Activated CD4-positive, alpha-beta T cell treated with anti-CD3 and anti-CD28 coated beads, Interleukin-2, amount 10 ng/mL, durations not matched to agents 7 days and 5 days (primary cell): ENCODE data around the gene PRKAR1B. TPM values are rescaled to one million over a fixed set of nuclear protein-coding genes. Genes with fewer than 3 reads are reported as not detected.
"Not testable (repeated sequence)": the region's sequence is repeated elsewhere in the genome, so short reads cannot be mapped to it uniquely, and the experiment has no call there.

Experiments used
- CTCF ChIA-PET: fragments of 350-600 bp; sonication (Branson Sonifier 250); formaldehyde crosslinking; loops from one replicate; lab custom pipeline; 2021; ENCODE audit warnings: antibody characterized with exemption; lab: Charles Lee
- POLR2A ChIA-PET: fragments of 350-600 bp; sonication (Branson Sonifier 250); formaldehyde crosslinking; loops from one replicate; lab custom pipeline; 2021; ENCODE audit warnings: antibody characterized with exemption; lab: Charles Lee
- DNase-seq: peaks from one replicate; pipeline ENCODE4 v3.0.0-alpha.2; 2020
- H3K27ac Mint-ChIP-seq: one replicate; pipeline ENCODE4 v1.8.0; 2021; ENCODE audit warnings: mild to moderate bottlenecking, moderate library complexity, mixed read lengths
- H3K27me3 Mint-ChIP-seq: one replicate; pipeline ENCODE4 v1.8.0; 2021; ENCODE audit warnings: mixed read lengths
- H3K36me3 Mint-ChIP-seq: one replicate; pipeline ENCODE4 v1.8.0; 2021; ENCODE audit warnings: low read depth, mixed read lengths
- H3K4me1 Mint-ChIP-seq: one replicate; pipeline ENCODE4 v1.8.0; 2021; ENCODE audit warnings: mixed read lengths
- H3K4me3 Mint-ChIP-seq: one replicate; pipeline ENCODE4 v1.8.0; 2021; ENCODE audit warnings: mild to moderate bottlenecking, moderate library complexity, mixed read lengths
- H3K9me3 Mint-ChIP-seq: one replicate; pipeline ENCODE4 v1.8.0; 2021; ENCODE audit warnings: mixed read lengths
- total RNA-seq, 2 experiments: library from RNA; stranded (reverse); gene quantifications; one replicate each; pipeline ENCODE4 v1.2.3, GENCODE V29; 2021

The PRKAR1B gene
- total RNA-seq, 2 experiments from 2014 or later, result 29.8 to 32.5 TPM

DNA sequence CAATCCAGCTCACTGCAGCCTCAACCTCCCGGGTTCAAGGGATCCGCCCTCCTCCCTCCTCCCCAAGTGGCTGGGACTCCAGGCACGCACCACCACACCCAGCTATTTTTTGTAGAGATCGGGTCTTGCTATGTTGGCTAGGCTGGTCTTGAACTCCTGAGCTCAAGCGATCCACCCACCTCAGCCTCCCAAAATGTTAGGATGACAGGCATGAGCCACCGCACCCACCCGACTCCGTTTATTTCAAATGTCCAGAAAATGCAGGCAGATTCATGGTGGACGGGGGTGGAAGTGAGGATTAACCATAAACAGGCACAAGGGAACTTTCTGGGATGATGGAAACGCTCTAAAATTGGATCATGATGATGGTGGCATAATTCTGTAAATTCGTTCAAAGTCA lies 85.1 kb downstream of the PRKAR1B start:
- Mint-ChIP-seq H3K4me3 (no peak overlapping the region), H3K36me3 (peaks cover 12% of the 10 kb centered on the region), H3K4me1 (peaks cover 17% of the 10 kb centered on the region), H3K27ac (no peak overlapping the region), H3K27me3 (no peaks in the 10 kb centered on the region), H3K9me3 (peaks cover 3% of the 10 kb centered on the region)
- ChIA-PET CTCF (interaction anchor here (0.6 kb wide), 1 partner anchor 312 kb away, joined by 3 read pairs; no protein-coding TSS in a partner anchor), POLR2A (no interaction called here)
- DNase-seq, result no peak

DNA sequence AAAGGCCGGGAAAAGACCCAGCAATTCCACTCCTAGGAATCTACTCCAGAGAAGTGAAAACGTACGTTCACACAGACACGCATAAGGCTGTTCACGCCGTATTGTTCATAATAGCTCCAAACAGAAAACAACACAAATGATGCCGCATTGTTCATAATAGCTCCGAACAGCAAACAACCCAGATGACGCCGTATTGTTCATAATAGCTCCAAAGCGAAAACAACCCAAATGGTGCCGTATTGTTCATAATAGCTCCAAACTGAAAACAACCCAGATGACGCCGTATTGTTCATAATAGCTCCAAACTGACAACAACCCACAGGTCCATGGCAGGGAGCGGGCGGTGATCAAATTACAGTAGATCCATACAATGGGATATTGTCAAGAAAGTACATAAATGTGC lies 85.8 kb downstream of the PRKAR1B start:
- H3K9me3 Mint-ChIP-seq, result peaks cover 3% of the 10 kb centered on the region
- H3K27me3 Mint-ChIP-seq, result no peaks in the 10 kb centered on the region
- DNase-seq, result no peak
- H3K4me1 Mint-ChIP-seq, result peaks cover 21% of the 10 kb centered on the region
- ChIA-PET CTCF (interaction anchor here (1.3 kb wide), 1 partner anchor 319 kb away, joined by 3 read pairs; no protein-coding TSS in a partner anchor), POLR2A (no interaction called here)
- no peak overlapping the region for H3K4me3 Mint-ChIP-seq
- peaks cover 15% of the 10 kb centered on the region for H3K36me3 Mint-ChIP-seq
- no peak overlapping the region for H3K27ac Mint-ChIP-seq

DNA sequence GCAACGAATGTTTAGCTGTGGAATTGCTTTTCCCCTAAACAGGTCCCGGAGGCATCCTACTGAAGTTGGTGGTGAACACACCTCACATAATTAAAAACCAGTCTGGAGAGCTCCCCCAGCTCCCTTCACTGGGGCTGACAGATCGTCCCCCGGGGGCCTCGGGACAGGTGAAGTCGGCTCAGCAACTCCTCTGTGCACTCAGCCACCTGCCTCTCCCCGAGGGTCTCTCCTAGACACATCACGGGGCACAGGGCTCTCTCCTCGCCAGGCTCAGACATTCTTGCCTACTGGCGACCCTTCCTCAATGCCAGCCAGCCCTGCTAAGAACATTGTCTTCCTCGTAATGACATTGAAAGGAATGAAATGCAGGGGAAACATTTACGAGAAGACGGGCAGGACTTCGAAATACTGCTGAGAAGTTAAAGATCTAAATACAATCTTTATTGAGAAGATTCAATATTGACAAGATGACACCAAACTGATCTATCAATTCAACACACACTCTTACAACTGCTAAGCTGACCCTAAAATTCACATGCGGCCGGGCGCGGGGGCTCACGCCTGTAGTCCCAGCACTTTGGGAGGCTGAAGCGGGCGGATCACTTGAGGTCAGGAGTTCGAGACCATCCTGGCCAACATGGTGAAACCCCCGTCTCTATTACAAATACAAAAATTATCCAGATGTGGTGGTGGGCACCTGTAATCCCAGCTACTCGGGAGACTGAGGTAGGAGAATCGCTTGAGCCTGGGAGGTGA lies 88.6 kb downstream of the PRKAR1B start:
- Mint-ChIP-seq H3K4me3 (no peak overlapping the region), H3K9me3 (peaks cover 3% of the 10 kb centered on the region), H3K4me1 (peaks cover 21% of the 10 kb centered on the region), H3K27me3 (no peaks in the 10 kb centered on the region), H3K27ac (no peak overlapping the region), H3K36me3 (peaks cover 15% of the 10 kb centered on the region)
- ChIA-PET POLR2A (no interaction called here), CTCF (no interaction called here)
- no peak for DNase-seq

DNA sequence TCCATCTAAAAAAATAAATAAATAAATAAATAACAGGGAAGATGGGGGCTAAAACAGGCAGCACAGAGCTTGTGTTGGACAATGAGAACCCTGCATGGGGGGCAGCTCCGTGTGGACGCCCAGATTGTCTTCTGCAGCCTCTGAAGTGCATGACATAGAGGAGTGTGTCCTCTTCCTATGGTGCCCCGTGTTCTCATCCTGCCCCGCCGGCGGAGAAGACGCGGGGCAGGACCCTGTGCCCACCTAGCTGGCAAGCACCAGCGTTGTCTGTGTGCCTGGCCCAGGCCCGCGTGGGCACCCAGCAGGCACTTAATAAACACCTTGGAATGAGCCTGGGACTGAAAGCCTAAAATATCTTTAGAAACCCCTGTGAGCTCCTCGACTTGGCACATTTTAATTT lies 89.3 kb downstream of the PRKAR1B start:
- Mint-ChIP-seq H3K36me3 (peaks cover 13% of the 10 kb centered on the region), H3K27ac (no peak overlapping the region), H3K27me3 (no peaks in the 10 kb centered on the region), H3K4me3 (no peak overlapping the region), H3K9me3 (peaks cover 3% of the 10 kb centered on the region), H3K4me1 (peaks cover 21% of the 10 kb centered on the region)
- no peak for DNase-seq
- POLR2A ChIA-PET, result no interaction called here
- CTCF ChIA-PET, result interaction anchor here (1.3 to 1.5 kb wide), 2 partner anchors 14 to 35 kb away, joined by 3 read pairs; no protein-coding TSS in a partner anchor

DNA sequence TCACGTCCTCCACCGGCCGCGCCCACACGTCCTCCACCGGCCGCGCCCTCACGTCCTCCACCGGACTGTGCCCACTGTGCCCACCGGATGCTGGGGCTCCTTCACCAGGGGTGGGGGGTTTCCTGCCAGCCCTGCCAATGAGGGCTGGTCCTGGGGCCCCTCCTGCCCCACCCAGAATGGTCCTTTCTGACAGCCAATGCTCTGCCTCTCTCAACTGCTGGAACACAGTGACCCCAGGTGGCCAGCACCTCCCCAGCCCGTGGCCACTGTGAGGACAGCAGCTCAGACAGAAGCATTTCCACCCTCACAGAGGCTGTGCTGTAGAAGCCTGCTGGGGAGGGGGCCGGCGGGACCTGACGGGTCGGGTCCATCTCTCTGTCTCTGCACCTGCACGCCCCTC lies 90.7 kb downstream of the PRKAR1B start:
- POLR2A ChIA-PET, result no interaction called here
- H3K9me3 Mint-ChIP-seq, result no peaks in the 10 kb centered on the region
- H3K4me1 Mint-ChIP-seq, result peaks cover 20% of the 10 kb centered on the region
- CTCF ChIA-PET, result interaction anchor here (0.7 to 1.5 kb wide), 6 partner anchors 10 to 309 kb away, joined by 3 to 4 read pairs (median 3); no protein-coding TSS in a partner anchor
- H3K27me3 Mint-ChIP-seq, result no peaks in the 10 kb centered on the region
- no peak overlapping the region for H3K4me3 Mint-ChIP-seq
- peaks cover 6% of the 10 kb centered on the region for H3K36me3 Mint-ChIP-seq
- H3K27ac Mint-ChIP-seq, result no peak overlapping the region
- peak; percentile 26 for DNase-seq

DNA sequence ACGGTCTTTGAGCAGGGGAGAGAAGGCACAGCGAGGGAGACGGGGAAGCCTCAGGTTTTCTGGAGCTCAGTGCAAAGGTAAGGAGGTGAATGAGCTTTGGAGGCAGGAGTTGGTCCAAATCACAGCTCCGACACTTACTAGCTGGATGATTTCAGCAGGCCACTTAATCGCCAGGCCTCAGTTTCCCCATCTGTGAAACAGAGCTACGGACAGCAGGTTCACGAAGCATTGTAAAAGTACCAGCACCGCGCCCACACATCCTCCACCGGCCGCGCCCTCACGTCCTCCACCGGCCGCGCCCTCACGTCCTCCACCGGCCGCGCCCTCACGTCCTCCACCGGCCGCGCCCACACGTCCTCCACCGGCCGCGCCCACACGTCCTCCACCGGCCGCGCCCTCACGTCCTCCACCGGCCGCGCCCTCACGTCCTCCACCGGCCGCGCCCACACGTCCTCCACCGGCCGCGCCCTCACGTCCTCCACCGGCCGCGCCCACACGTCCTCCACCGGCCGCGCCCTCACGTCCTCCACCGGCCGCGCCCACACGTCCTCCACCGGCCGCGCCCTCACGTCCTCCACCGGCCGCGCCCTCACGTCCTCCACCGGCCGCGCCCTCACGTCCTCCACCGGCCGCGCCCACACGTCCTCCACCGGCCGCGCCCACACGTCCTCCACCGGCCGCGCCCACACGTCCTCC lies 91.2 kb downstream of the PRKAR1B start:
- H3K36me3 Mint-ChIP-seq, H3K27ac Mint-ChIP-seq, H3K27me3 Mint-ChIP-seq, POLR2A ChIA-PET, H3K4me3 Mint-ChIP-seq, DNase-seq, H3K9me3 Mint-ChIP-seq: not testable (repeated sequence)
- CTCF ChIA-PET, result interaction anchor here (0.6 to 1.3 kb wide), 3 partner anchors 10 to 91 kb away, joined by 3 read pairs; no protein-coding TSS in a partner anchor
- peaks cover 16% of the 10 kb centered on the region for H3K4me1 Mint-ChIP-seq

DNA sequence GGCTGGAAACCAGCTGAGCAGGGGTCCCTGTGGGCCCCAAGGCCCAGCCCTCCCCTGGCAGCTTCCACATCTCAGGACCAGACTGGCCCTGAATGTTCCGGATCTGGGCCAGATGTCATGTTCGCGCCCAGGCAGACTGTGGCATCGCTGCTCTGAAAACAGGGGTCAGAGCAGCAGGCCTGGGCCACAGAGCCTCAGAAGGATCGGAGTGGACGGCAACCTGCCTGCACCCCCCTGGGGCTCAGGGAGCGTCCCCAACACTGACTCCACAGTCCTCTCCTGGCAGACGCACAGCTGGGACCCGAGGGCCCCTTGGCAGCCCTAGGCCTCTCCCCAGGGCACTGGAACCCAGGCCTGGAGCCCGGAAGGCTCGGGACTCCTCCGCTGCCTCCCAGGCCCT lies 91.9 kb downstream of the PRKAR1B start:
- Mint-ChIP-seq H3K27me3 (no peaks in the 10 kb centered on the region), H3K4me3 (no peak overlapping the region), H3K27ac (no peak overlapping the region), H3K4me1 (peaks cover 12% of the 10 kb centered on the region), H3K9me3 (no peaks in the 10 kb centered on the region), H3K36me3 (peaks cover 4% of the 10 kb centered on the region)
- CTCF ChIA-PET, result interaction anchor here (0.6 to 1.3 kb wide), 3 partner anchors 9 to 90 kb away, joined by 3 read pairs; no protein-coding TSS in a partner anchor
- POLR2A ChIA-PET, result no interaction called here
- no peak for DNase-seq

DNA sequence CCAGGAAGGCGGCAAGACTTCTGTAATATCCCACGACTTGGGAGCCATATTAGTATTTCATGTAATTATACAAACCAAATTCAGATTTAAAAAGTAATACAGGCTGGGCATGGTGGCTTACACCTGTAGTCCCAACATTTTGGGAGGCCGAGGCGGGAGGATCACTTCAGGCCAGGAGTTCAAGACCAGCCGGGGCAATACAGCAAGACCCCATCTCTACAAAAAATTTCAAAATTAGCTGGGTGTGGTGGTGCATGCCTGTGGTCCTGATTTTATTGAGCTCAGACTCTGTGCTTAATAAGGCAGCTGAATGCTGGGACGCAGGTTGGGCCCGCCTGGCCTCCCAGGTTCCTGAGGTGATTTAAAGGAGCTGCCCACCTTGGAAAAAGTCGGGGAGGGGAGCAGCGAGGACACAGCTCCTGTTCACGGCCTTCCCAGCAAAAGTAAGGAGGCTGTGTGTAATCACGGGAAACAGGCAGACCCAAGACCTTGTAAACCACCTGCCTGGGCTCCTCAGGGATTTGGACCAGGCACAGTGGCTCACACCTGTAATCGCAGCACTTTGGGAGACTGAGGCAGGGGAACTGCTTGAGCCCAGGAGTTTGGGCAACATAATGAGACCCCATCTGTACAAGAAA lies 93.6 kb downstream of the PRKAR1B start:
- POLR2A ChIA-PET, result no interaction called here
- Mint-ChIP-seq H3K4me3 (no peak overlapping the region), H3K36me3 (peaks cover 4% of the 10 kb centered on the region), H3K4me1 (peaks cover 4% of the 10 kb centered on the region), H3K27me3 (no peaks in the 10 kb centered on the region), H3K27ac (no peak overlapping the region), H3K9me3 (no peaks in the 10 kb centered on the region)
- no peak for DNase-seq
- CTCF ChIA-PET, result no interaction called here

DNA sequence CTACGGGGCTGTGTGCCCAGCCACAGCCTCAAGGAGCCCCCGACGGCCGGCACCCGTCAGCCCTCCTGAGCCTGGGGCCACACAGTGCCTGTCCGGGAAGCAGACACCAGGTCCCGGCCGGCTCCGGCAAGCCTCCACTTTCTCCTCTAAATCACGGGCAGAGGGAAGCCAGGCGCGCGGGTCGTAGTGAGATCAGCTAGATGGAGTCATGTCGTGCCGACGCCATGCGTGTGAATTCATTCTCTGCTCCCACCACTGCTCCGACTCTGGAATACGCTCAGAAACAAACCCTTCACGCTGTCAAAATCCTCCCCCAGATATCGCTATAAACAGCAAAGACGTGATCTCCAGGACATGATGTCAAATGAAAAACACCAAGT lies 94.3 kb downstream of the PRKAR1B start:
- Mint-ChIP-seq H3K36me3 (peaks cover 4% of the 10 kb centered on the region), H3K4me1 (peaks cover 4% of the 10 kb centered on the region), H3K4me3 (no peak overlapping the region), H3K9me3 (no peaks in the 10 kb centered on the region), H3K27me3 (no peaks in the 10 kb centered on the region), H3K27ac (no peak overlapping the region)
- DNase-seq, result no peak
- ChIA-PET POLR2A (no interaction called here), CTCF (no interaction called here)

DNA sequence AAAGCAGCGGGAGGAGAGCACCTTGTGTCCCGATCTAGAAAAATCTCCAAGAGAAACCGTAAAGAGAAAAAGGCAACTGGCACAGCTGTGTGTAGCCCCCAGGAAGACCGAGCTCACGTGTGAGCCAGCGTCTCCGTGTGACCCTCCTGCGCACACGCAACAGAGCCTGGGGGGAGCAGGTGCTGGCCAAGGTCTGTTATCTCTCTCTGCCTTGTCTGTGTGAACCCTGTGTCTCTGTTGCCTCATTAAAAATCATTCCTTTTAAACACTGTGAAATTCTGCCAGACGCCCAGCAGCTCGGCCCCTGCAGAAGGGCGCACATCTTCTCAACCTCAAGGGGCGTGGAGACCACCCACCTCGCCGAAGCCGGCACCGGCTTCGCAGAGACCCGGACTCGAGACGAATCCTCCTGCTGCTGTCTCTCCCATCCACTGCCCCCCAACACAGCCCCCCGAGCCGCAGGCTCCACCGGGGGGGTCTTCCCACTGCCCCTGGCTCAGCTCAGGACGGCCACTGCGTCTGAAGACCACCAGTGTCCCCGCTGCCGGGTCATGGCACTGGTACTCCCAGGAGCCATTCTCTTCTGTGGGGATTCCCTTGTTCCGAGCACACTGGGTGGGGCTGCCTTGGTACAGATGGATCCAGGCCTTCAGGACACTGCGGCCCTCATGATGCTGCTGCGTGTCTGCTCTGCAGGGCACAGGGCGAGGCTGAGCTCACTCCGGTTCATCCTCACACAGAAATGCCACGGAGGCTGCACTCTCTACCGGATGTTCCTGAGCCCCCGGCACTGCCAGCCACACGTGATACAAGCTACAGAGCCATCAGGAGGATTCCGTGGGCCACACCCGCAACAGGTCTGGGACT lies 94.9 kb downstream of the PRKAR1B start:
- H3K4me1 Mint-ChIP-seq, result peaks cover 4% of the 10 kb centered on the region
- H3K9me3 Mint-ChIP-seq, result no peaks in the 10 kb centered on the region
- H3K4me3 Mint-ChIP-seq, result no peak overlapping the region
- ChIA-PET CTCF (interaction anchor here (0.7 kb wide), 1 partner anchor 22 kb away, joined by 4 read pairs; no protein-coding TSS in a partner anchor), POLR2A (interaction anchor here (0.6 kb wide), 1 partner anchor 68 kb away, joined by 3 read pairs; no protein-coding TSS in a partner anchor)
- no peak for DNase-seq
- H3K27me3 Mint-ChIP-seq, result no peaks in the 10 kb centered on the region
- H3K27ac Mint-ChIP-seq, result no peak overlapping the region
- H3K36me3 Mint-ChIP-seq, result peaks cover 4% of the 10 kb centered on the region

DNA sequence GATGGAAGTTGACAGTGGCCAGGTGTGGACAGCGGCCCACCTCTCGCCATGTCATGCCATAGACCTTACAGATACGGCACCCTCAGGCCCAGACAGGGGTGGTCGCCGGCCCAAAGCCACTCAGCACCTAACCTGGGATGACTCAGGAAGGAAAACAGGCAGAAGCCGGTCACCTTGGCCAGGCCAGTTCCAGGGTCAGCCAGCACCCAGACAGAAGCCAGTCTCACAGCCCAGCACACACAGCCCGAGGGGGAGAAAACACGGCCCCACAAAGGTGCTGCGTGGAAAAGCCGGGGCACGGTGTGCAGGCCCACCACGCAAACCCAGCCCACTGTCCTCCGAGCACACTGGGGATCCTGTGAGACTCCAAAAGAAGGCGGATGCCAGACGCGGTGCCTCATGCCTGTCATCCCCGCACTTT lies 95.8 kb downstream of the PRKAR1B start:
- H3K4me1 Mint-ChIP-seq, result peaks cover under 1% of the 10 kb centered on the region
- H3K4me3 Mint-ChIP-seq, result no peak overlapping the region
- DNase-seq, result no peak
- H3K27ac Mint-ChIP-seq, result no peak overlapping the region
- no peaks in the 10 kb centered on the region for H3K27me3 Mint-ChIP-seq
- ChIA-PET POLR2A (no interaction called here), CTCF (interaction anchor here (0.6 to 1.1 kb wide), 2 partner anchors 12 to 314 kb away, joined by 3 read pairs; no protein-coding TSS in a partner anchor)
- no peaks in the 10 kb centered on the region for H3K9me3 Mint-ChIP-seq
- H3K36me3 Mint-ChIP-seq, result peaks cover under 1% of the 10 kb centered on the region

DNA sequence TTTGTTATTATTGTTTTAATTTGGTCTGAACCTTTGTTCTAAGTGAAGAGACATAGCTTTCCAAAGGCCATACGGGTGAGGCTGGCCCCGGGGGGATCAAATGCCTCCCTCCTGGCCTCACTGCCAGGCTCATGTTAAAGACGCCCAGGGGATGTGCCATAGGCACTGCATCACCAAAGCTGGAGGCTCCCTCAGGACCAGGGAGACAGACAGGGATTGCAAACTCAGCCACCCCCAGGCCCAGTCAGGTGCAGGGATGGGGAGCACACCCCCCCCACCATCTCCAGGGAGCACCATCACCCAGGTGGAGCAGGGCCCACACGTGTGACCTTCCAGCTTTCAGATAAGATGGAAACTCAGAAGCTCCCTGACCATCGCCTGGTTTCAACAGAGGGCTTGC lies 96.5 kb downstream of the PRKAR1B start:
- POLR2A ChIA-PET, result no interaction called here
- H3K4me3 Mint-ChIP-seq, result no peak overlapping the region
- H3K4me1 Mint-ChIP-seq, result no peaks in the 10 kb centered on the region
- H3K36me3 Mint-ChIP-seq, result peaks cover 2% of the 10 kb centered on the region
- CTCF ChIA-PET, result interaction anchor here (0.6 to 1.1 kb wide), 3 partner anchors 12 to 313 kb away, joined by 3 read pairs; no protein-coding TSS in a partner anchor
- peaks cover 2% of the 10 kb centered on the region for H3K9me3 Mint-ChIP-seq
- H3K27me3 Mint-ChIP-seq, result no peaks in the 10 kb centered on the region
- no peak overlapping the region for H3K27ac Mint-ChIP-seq
- no peak for DNase-seq
